Endometrial microvascular endothelial cells (primary cell): ENCODE measurements around the gene GPR42. TPM values are rescaled to one million over a fixed set of nuclear protein-coding genes. Genes with fewer than 3 reads are reported as not detected.
"Not testable (repeated sequence)": the region's sequence is repeated elsewhere in the genome, so short reads cannot be mapped to it uniquely, and the experiment has no call there.

Source experiments
- in situ Hi-C: cut with HindIII; loops from 2 replicates; pipeline ENCODE4 v1.10.0; 2017; ENCODE audit warnings: low sequenced_read_pairs, low pct_unique_long_range_greater_than_20kb; ENCODE audit errors: inconsistent ontology term
- total RNA-seq: library from RNA; depleted of rRNA; stranded (reverse); fragments of >200 nt; gene quantifications from one replicate; pipeline ENCODE4 v1.2.3, GENCODE V29; 2015; ENCODE audit errors: inconsistent ontology term

Gene GPR42
- total RNA-seq, 1 donor from 2014 or later = not detected

DNA sequence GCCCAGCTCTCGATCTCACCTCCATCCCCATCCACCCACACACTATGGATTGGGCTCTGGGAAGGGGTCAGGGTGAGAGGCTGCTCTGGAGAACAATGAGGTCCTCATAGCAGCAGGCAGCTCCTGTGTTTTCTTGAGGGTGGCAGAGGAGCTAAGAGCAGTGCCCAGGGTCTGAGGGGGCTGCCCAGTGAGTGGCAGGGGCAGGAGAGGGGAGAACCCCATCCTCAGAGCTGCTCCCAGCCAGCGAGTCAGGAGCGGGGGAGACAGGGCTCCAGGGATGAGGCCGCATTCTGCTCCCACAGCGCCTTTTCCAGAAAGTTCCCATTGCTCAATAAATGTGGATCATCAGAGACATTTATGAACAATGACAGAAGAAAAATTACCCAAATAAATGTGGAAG, 10.8 kb upstream of the GPR42 start:
- in situ Hi-C loops = not testable (repeated sequence)

DNA sequence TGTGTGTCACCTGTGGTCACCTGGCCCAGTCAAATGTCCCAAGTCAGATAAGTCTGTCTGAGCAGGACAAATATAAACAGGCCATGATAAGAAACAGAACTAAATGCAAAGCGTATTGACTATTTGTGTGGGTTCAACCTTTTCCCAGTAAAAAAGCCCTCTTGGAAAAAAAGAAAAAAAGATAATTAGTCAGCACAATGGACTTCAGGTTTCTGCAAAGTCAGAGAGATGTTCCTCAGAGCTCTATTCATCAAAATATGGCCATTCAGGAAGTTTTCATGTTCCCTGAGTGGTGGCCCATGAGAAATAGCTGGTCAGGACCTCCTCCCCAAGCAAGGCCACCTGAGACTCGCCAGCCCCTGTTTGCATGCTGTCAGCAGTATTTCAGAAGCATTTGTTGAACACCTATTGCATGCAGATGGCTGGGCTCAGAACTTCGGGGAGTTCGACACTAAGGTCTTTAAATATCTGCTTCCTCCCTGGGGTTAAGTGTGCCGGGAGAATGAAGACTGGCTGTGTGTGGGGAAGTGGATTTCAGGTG, 9.9 kb upstream of the GPR42 start:
- in situ Hi-C loops = no loop called here

DNA sequence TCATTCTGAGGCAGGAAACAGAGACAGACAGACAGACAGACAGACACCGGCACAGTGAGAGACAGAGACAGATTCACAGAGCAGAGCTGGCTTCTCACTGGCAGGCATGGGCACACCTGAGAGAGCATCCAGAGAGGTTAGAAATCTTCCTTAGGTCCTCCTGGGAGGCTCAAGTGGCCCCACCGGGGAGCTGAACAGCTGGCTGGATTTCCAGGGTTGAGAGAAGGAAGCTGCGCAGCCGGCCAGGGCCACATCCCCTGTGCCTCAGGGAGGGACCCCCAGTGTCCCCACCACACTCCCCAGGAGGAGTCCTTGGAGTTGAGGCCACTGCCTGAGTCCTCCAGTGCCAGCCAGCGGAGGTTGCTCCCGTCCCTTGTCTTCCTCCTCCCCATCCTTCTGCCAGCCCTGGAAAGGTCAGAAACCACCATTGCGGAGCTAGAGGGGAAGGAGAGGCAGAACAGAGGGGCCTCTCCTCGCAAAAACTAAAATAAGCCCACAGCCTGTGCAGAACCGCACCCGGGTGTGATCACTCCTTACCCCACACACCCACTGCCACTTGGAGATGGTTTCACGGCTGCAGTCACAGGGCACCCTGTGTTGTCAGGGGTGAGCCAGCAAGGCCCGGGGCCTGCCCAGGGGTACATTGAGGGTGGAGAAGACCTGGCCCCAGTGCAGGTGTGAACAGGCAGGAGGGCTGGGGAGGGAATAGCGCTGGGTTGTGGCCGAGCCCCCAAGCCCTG, 8.4 kb upstream of the GPR42 start:
- in situ Hi-C loops = no loop called here

DNA sequence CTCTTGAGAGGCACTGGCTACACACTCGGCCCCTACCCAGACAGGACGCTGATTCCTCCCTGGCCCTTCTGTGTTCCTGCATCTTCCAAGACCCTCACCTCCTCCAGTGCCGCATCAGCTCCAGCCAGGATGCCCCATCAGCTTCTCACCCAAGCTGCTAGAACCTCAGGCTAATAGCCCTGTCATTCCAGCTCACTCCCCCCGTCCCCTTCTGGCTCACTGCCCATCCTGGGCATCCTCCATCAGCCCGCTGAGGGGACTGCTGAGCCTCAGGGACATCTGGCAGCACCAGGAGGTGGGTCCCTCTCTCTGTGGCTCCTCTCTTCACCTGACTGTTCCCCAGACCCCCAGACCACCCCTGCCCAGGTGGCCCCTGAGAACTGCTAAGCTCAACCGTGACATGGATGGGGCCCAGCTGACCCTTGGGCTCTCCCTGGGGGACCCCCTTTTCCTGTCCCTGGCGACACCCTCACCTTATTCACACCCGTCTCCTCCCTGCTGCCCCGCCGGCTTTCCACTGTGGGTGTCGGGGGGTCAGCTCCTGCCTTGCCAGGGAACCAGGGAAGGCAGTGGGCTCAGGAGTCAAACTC, 7.8 kb upstream of the GPR42 start:
- in situ Hi-C loops = no loop called here

DNA sequence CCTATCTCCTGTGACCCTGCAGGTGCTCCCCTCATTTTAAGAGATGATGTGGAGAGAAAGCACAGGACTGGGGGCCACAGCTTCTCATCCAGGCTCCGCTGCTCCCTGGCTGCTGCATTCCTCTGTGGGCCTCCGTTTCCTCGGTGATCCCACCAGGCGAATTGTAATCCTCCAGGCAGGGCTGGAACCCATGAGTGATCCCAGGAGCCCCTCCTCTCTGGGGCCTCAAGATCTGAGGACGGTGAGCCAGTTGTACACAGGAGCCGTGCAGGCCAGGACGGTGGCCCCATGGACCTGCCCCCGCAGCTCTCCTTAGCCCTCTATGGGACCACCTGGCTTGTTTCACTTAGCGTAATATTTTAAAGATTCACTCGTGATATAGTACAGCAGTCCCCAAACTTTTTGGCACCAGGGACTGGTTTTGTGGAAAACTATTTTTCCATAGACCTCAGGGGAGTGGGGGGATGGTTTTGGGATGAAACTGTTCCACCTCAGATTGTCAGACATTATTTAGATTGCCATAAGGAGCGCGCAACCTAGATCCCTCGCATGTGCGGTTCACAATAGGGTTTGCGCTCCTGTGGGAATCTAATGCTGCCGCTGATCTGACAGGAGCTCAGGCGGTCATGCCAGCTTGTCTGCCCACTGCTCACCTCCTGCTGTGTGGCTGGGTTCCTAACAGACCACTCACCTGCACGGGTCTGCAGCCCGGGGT, 7.0 kb upstream of the GPR42 start:
- in situ Hi-C loops = no loop called here

DNA sequence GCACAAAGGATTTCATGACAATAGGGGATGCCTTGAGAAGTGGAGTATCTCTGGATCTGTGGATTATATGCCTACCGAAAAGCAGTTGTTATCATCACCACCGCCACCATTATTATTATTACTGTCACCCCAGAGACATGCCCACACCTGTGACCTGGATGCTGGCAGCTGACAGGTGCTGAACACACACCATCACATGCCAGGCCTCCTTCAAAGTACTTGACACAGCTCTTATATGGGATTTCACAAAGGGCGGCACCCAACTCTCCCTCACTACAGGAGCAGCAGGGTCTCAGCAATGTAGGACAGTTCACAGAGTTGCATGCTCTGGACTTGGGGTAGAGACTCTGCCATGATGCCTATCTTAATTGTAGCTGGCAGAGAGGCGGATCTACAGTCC, 5.6 kb upstream of the GPR42 start:
- in situ Hi-C loops = no loop called here

DNA sequence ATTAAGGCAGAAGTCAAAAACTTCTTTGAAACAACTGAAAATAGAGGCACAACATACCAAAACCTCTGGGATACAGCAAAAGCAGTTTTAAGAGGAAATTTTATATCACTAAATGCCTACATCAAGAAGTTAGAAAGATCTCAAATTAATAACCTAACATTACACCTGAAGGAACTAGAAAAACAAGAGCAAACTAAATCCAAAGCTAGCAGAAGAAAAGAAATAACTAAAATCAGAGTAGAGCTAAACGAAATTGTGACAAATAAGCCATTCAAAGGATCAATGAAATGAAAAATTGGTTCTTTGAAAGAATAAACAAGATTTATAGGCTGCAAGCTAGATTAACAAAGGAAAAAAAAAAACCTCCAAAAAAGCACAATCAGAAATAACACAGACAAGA, 2.5 kb upstream of the GPR42 start:
- in situ Hi-C loops = no loop called here

DNA sequence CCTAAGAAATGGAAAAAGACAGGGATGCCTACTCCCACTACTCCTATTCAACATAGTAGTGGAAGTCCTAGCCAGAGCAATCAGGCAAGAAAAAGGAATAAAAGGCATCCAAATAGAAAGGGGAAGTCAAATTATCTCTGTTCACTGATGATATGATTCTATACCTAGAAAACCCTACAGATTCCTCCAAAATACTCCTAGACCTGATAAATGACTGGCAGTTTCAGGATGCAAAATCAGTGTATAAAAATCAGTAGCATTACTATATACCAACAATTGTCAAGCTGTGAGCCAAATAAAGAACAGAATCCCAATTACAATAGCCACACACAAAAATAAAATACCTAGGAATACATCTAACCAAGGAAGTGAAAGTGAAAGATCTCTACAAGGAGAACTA, 1.3 kb upstream of the GPR42 start:
- in situ Hi-C loops = no loop called here

DNA sequence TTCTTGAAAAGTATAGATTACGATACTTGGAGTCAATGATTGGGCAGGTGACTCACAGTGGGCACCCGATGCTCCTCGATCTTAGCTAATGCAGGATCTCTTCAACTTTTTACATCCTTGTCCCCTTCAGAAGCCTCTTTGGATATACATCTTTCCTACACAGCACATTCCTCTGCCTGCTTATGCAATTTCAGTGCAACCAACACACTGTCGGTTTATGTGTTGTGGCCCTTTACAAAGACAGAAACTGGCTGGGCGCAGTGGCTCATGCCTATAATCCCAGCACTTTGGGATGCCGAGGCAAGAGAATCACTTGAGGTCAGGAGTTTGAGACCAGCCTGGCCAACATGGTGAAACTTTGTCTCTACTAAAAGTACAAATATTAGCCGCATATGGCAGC, 2.6 kb downstream of the GPR42 start:
- in situ Hi-C loops = no loop called here

DNA sequence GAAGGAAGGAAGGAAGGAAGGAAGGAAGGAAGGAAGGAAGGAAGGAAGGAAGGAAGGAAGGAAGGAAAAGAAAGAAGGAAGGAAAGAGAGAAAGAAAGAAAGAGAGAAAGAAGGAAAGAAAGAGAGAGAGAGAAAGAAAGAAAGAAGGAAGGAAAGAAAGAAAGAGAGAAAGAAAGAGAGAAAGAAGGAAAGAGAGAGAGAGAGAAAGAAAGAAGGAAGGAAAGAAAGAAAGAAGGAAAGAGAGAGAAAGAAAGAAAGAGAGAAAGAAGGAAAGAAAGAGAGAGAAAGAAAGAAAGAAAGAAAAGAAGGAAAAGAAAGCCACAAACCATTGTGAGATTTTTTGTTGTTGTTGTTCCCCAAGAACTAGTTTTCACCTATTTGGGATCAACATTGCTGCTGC, 3.2 kb downstream of the GPR42 start:
- in situ Hi-C loops = not testable (repeated sequence)

DNA sequence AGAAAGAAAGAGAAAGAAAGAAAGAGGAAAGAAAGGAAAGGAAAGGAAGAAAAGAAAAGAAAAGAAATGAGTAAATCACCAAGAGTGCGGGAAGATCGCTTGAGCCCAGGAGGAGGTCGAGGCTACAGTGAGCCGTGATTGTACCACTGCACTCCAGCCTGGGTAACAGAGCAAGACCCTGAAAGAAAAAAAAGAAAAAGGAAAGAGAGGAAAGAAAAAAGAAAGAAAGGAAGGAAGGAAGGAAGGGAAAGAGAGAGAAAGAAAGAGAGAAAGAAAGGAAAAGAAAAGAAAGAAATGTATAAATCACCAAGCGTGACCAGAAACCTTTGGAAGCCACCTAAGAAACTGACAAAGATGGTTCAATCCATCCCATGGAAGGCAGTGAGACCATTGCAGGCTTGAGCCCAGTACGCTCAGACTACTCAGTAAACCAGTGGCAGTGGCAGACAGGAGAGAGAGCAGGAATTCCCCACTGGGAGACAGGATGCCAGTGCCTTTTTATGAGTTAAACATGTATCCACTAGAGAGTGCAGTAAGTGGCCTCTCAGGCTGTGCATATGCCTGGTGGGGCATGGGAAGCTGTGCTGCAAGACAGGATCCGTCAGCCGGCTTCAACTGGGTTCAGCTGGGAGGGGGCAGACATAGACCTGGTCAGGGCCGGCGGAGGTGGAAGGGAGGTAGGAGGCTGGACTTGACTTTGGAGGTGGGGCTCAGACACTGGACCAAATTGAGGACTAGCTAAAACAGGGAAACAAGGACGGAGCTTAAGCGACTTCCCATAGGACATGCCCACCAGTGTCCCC, 4.8 kb downstream of the GPR42 start:
- in situ Hi-C loops = no loop called here

DNA sequence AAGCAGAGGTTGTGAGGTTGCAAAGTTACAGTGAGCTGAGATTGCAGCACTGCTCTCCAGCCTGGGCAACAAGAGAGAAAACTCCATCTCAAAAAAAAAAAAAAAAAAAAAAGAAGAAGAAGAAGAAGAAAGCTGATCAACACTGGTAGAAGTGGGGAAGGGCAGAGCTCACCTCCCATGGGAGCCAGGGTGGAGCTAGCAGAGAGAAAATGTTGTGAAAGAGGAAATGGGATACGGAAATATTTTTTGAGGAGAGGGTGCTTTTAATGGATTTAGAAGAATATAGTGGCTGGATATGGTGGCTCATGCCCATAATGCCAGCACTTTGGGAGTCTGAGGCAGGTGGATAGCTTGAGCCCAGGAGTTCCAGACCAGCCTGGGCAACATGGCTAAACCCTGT, 6.8 kb downstream of the GPR42 start:
- in situ Hi-C loops = no loop called here

DNA sequence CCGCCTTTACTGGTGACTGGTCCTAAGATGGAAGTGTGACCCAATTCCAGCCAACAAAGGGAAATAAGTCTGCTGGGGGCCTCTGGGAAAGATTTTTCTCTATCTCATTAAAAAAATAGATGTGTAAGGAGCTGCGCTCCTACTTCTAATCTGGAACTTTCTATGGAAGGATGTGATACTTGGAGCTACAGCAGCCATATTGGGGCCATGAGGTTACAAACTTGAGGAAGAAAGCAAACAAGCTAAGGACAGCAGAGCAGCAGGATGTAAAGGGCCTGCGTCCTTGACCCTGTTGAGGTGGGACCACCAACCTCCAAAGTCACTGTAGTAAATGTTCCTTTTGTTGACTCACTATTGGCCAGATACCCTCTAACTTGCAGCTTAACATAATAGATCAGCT, 7.5 kb downstream of the GPR42 start:
- in situ Hi-C loops = no loop called here

DNA sequence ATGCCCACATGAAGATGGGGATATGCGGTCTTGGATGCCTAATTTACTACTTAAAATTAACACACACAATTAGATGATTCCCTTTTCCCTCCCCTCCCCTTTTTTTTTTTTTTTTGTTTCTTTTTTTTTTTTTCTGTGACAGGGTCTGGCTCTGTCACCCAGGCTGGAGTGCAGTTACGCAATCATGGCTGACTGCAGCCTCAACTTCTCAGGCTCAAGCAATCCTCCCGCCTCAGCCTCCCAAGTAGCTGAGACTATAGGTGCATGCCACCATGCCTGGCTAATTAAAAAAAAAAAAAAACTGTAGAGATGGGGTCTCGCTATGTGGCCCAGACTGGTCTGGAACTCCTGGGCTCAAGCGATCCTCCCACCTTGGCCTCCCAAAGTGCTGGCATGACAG, 8.7 kb downstream of the GPR42 start:
- in situ Hi-C loops = not testable (repeated sequence)

DNA sequence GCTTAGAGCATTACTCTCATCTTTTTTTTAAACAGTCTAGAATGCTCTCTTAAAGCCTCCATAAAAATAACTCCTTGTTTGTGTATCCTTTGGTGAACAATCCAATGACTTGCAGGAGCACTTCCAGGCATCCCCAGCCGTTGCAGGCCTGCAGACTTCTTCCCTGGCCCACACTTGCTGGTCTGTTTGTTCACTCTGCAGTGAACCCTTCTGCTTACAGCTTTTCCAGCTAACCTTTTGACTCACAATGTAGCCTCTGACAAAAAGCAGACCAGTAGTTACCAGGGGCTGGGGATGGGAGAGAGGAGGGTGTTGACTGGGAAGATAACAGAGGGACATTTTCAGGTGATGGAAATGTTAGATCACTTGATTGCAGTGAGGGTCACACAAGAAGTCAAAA, 9.1 kb downstream of the GPR42 start:
- in situ Hi-C loops = no loop called here

DNA sequence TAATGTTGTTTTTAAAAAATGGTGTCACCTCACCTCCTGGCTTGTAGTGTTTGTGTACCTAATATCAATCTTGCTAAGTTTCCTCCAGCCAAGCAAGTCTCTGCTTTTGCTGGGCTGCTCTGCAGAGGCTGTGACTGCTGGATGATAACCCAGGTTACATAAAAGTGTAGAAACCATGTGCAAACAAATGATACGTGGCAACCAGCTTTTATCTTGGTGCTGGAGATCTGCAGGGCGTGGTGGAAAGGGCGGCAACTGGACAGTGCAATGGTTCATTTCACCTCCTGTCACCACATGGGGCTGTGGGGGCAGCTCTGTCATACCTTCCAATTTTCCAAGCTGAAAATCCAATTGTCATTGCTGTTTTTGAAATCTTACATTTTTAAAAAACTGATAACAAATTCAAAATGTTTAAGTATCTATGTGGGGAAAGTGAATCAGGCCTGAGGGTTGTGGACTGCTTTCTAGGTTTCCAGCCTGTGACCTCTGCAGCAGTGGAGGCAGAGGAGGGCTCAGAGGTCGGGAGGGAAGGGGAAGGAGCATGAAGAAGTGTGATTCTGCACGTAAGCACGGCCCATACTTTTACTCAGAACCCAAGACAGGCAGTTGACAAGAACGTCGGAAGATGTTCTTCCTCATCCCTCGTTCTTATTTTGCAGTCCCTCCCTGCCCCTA, 9.7 kb downstream of the GPR42 start:
- in situ Hi-C loops = no loop called here

DNA sequence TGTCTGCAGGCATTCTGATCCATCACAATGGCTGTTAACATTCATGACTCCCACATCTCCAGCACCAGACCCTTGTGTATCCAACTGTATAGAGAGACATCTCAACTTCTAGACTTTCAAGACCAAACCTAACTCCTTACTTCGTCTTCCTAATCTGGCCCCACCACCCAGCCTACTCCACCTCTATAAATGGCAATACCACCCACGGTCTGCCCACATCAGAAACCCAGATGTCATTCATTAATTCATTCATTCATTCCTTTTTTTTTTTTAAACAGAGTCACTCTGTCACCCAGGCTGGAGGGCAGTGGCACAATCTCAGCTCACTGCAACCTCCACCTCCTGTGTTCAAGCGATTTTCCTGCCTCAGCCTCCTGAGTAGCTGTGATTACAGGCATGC, 10.4 kb downstream of the GPR42 start:
- in situ Hi-C loops = no loop called here

DNA sequence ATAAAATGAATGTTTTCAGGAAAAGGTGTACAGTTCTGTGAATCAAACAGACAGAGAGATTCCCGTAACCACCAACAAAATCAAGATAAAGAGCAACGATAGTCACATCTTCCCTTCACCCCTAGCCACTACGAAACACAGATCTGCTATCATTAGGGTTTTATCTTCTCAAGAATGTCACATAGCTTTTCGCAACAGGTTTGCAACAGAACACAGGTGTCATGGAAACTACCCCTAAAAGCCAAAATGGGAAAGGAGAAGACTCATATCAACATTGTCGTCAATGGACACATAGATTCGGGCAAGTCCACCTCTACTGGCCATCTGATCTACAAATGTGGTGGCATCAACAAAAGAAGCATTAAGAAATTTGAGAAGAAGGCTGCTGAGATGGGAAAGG, 11.1 kb downstream of the GPR42 start:
- in situ Hi-C loops = no loop called here

DNA sequence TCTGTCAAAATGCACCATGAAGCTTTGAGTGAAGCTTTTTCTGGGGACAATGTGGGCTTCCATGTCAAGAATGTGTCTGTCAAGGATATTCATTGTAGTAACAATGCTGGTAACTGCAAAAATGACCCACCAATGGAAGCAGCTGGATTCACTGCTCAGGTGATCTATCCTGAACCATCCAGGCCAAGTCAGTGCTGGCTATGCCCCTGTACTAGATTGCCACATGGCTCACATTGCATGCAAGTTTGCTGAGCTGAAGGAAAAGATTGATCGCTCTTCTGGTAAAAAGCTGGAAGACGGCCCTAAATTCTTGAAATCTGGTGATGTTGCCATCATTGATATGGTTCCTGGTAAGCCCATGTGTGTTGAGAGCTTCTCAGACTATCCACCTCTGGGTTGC, 12.7 kb downstream of the GPR42 start:
- in situ Hi-C loops = no loop called here
